ENCODE results near the gene MYL11.

MYL11 gene

DNA sequence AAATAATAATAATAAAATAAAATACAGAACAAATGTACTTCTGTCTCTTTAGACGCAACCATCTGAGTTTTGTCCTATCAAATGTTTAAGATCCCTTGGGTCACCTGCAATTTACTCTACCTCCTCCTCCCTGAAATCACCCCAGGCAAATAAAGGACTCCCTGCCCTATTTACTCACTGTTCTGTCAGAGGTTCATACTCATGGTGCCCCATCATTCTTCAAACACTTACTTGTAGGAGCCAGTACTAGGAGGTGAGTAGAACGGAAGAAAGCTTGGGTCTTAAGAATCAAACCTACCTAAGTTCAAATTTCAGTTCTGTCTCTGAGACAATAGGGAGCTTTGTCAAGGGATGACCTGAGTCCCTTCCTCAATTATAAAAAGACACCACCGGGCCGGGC lies 8.1 kb upstream of the MYL11 start:
- no peak overlapping the region for H2BK15ac ChIP-seq (ENCODE audit: low read depth, poor library complexity, severe bottlenecking)
- no peak overlapping the region for H2AFZ ChIP-seq (ENCODE audit: low read depth, low read length)
- no peak for DNase-seq
- no peak overlapping the region for H2BK5ac ChIP-seq (ENCODE audit: low read depth, low read length, poor library complexity, severe bottlenecking)
- no peak overlapping the region for H3K4ac ChIP-seq (ENCODE audit: low read depth in 1 of 2, low read length in 2 of 2)
- H3K18ac ChIP-seq (ENCODE audit: low read depth in 1 of 2, low read length in 2 of 2), result no peak overlapping the region
- no peak overlapping the region for H2BK12ac ChIP-seq (ENCODE audit: low read length in 2 of 2)
- H3K4me3 ChIP-seq (ENCODE audit: insufficient read depth in 1 of 2, low read depth in 1 of 2, low read length in 2 of 2), result peak overlapping the region in 1 of 2 experiments; percentile 98
- H2AK5ac ChIP-seq (ENCODE audit: low read length, severe bottlenecking), result no peak overlapping the region
- no peak overlapping the region for H3K9ac ChIP-seq (ENCODE audit: low read length)
- no peak overlapping the region for H4K8ac ChIP-seq (ENCODE audit: low read length)
- peaks cover 26% of the 10 kb centered on the region for H3K4me1 ChIP-seq (ENCODE audit: control insufficient read depth, insufficient read depth, low read depth, low read length)
- 97% methylated on average over 4 of the region's 4 CpGs for WGBS
- peaks cover 21 to 43% of the 10 kb centered on the region in 2 experiments for H3K36me3 ChIP-seq (ENCODE audit: control insufficient read depth in 1 of 2, insufficient read depth in 2 of 2, low read depth in 1 of 2, low read length in 2 of 2)
- H3K23ac ChIP-seq (ENCODE audit: low read length in 2 of 2), result no peak overlapping the region
- H3K14ac ChIP-seq (ENCODE audit: low read length in 2 of 2), result no peak overlapping the region
- H3K27ac ChIP-seq (ENCODE audit: low read length, poor library complexity, severe bottlenecking), result no peak overlapping the region
- no peaks in the 10 kb centered on the region for H3K27me3 ChIP-seq (ENCODE audit: control insufficient read depth in 1 of 2, insufficient read depth in 1 of 2, low read length in 2 of 2)
- peaks cover 4% of the 10 kb centered on the region for H3K79me1 ChIP-seq (replicated peaks; ENCODE audit: low read length, poor library complexity, severe bottlenecking)
- no peak overlapping the region for H2BK120ac ChIP-seq (ENCODE audit: low read depth, low read length)
- H4K91ac ChIP-seq (ENCODE audit: low read length), result no peak overlapping the region
- no peaks in the 10 kb centered on the region for H3K9me3 ChIP-seq (ENCODE audit: control insufficient read depth, low read length)
- no peak overlapping the region for H3K4me2 ChIP-seq (ENCODE audit: low read length, poor library complexity, severe bottlenecking)

DNA sequence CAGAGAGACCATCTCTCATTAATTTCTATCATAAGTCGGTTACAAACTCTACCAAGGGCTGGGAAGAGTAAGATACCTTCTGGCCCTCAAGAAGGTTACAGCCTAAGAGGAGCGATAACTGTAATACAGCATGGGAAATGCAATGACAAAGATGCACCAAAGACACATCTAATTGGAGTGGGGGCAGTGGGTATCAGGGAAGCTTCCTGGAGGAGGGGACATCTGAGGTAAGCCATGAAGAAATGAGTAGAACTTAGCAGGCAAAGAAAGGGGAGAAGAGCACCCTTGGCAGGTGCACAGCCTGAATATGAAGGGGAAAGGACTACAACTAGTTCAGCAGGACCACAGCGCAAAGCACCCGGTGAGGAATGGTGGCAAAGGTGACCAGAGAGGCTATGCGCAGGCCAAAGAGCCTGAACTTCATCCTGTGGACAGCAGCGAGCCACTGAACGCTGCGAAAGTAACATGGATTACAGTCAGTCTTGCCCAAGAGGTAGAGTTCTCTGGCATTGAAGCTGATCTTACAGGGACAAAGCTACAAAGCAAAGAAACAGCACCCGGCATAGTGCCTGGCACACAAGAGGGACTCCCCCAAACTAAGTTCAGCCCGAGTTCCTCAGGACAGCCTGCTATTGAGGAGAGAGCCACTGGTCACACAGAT lies 7.1 kb upstream of the MYL11 start:
- Histone ChIP-seq H3K9me3 (ENCODE audit: control insufficient read depth, low read length) (no peaks in the 10 kb centered on the region), H2BK120ac (ENCODE audit: low read depth, low read length) (no peak overlapping the region), H4K91ac (ENCODE audit: low read length) (no peak overlapping the region), H3K18ac (ENCODE audit: low read depth in 1 of 2, low read length in 2 of 2) (no peak overlapping the region), H3K27me3 (ENCODE audit: control insufficient read depth in 1 of 2, insufficient read depth in 1 of 2, low read length in 2 of 2) (no peaks in the 10 kb centered on the region), H3K23ac (ENCODE audit: low read length in 2 of 2) (peak overlapping the region in 1 of 2 experiments; percentile 37), H2AK5ac (ENCODE audit: low read length, severe bottlenecking) (no peak overlapping the region), H3K27ac (ENCODE audit: low read length, poor library complexity, severe bottlenecking) (no peak overlapping the region), H3K79me1 (replicated peaks; ENCODE audit: low read length, poor library complexity, severe bottlenecking) (peaks cover 4% of the 10 kb centered on the region), H2BK15ac (ENCODE audit: low read depth, poor library complexity, severe bottlenecking) (no peak overlapping the region), H2BK12ac (ENCODE audit: low read length in 2 of 2) (no peak overlapping the region), H3K14ac (ENCODE audit: low read length in 2 of 2) (no peak overlapping the region), H3K4ac (ENCODE audit: low read depth in 1 of 2, low read length in 2 of 2) (no peak overlapping the region), H3K4me2 (ENCODE audit: low read length, poor library complexity, severe bottlenecking) (peak overlapping the region; percentile 93), H3K4me1 (ENCODE audit: control insufficient read depth, insufficient read depth, low read depth, low read length) (peaks cover 26% of the 10 kb centered on the region), H2BK5ac (ENCODE audit: low read depth, low read length, poor library complexity, severe bottlenecking) (no peak overlapping the region), H3K9ac (ENCODE audit: low read length) (peak overlapping the region; percentile 89), H3K4me3 (ENCODE audit: insufficient read depth in 1 of 2, low read depth in 1 of 2, low read length in 2 of 2) (peak overlapping the region in 1 of 2 experiments; percentile 98), H4K8ac (ENCODE audit: low read length) (no peak overlapping the region), H3K36me3 (ENCODE audit: control insufficient read depth in 1 of 2, insufficient read depth in 2 of 2, low read depth in 1 of 2, low read length in 2 of 2) (peaks cover 21 to 39% of the 10 kb centered on the region in 2 experiments), H2AFZ (ENCODE audit: low read depth, low read length) (no peak overlapping the region)
- DNase-seq, result no peak
- WGBS, result 94% methylated on average over 10 of the region's 10 CpGs

DNA sequence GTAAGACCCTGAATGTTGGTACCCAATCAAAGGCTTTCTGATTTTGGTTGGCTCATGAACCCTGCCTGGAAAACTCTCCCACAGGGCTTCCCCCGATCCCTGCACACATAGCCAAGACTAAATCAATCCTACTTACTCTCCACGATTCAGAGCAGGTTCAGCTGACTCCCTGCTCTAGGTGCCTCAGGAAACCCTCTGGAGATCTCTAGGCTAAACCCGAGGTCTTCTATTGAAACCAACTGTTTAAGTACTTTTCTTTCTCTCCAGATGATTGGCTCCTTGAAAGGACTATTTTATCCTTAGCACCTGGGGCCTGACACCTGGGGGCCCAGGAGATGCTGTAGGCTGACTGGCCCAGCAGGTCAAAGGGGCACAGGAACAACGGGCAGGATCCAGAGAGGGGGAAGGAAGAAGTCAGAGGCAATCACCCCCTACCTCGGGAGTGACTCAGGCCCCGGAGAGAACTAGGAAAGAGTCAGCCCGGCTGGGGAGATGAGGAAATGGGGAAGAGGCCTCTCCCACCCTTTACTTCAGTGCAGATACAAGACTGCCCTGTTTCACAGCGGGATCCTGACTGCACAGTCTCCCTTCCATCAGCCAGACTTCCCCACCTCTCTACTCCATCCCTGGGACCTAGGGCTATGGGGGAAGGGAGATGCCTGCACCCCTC lies 6.3 kb upstream of the MYL11 start:
- Histone ChIP-seq H3K18ac (ENCODE audit: low read depth in 1 of 2, low read length in 2 of 2) (no peak overlapping the region), H3K36me3 (ENCODE audit: control insufficient read depth in 1 of 2, insufficient read depth in 2 of 2, low read depth in 1 of 2, low read length in 2 of 2) (peaks cover 20 to 32% of the 10 kb centered on the region in 2 experiments), H3K4me3 (ENCODE audit: insufficient read depth in 1 of 2, low read depth in 1 of 2, low read length in 2 of 2) (peak overlapping the region; percentile 71 to 98), H3K14ac (ENCODE audit: low read length in 2 of 2) (peak overlapping the region in 1 of 2 experiments; percentile 78), H4K91ac (ENCODE audit: low read length) (no peak overlapping the region), H2BK12ac (ENCODE audit: low read length in 2 of 2) (peak overlapping the region in 1 of 2 experiments; percentile 19), H3K9ac (ENCODE audit: low read length) (peak overlapping the region; percentile 89), H2AK5ac (ENCODE audit: low read length, severe bottlenecking) (peak overlapping the region; percentile 62), H2BK5ac (ENCODE audit: low read depth, low read length, poor library complexity, severe bottlenecking) (peak overlapping the region; percentile 21), H3K23ac (ENCODE audit: low read length in 2 of 2) (peak overlapping the region in 1 of 2 experiments; percentile 79), H2AFZ (ENCODE audit: low read depth, low read length) (no peak overlapping the region), H3K4me2 (ENCODE audit: low read length, poor library complexity, severe bottlenecking) (peak overlapping the region; percentile 93), H3K4ac (ENCODE audit: low read depth in 1 of 2, low read length in 2 of 2) (peak overlapping the region in 1 of 2 experiments; percentile 45), H3K9me3 (ENCODE audit: control insufficient read depth, low read length) (no peaks in the 10 kb centered on the region), H3K27ac (ENCODE audit: low read length, poor library complexity, severe bottlenecking) (peak overlapping the region; percentile 79), H3K27me3 (ENCODE audit: control insufficient read depth in 1 of 2, insufficient read depth in 1 of 2, low read length in 2 of 2) (no peaks in the 10 kb centered on the region), H3K4me1 (ENCODE audit: control insufficient read depth, insufficient read depth, low read depth, low read length) (peaks cover 25% of the 10 kb centered on the region), H2BK120ac (ENCODE audit: low read depth, low read length) (no peak overlapping the region), H3K79me1 (replicated peaks; ENCODE audit: low read length, poor library complexity, severe bottlenecking) (peaks cover 2% of the 10 kb centered on the region), H2BK15ac (ENCODE audit: low read depth, poor library complexity, severe bottlenecking) (no peak overlapping the region), H4K8ac (ENCODE audit: low read length) (no peak overlapping the region)
- WGBS, result 33% methylated on average over 5 of the region's 8 CpGs
- DNase-seq, result peak; percentile 72

- no peak overlapping the region for H2AFZ ChIP-seq (ENCODE audit: low read depth, low read length)
- H3K14ac ChIP-seq (ENCODE audit: low read length in 2 of 2), result peak overlapping the region in 1 of 2 experiments; percentile 78
- H3K36me3 ChIP-seq (ENCODE audit: control insufficient read depth in 1 of 2, insufficient read depth in 2 of 2, low read depth in 1 of 2, low read length in 2 of 2), result peaks cover 18 to 27% of the 10 kb centered on the region in 2 experiments
- peaks cover 2% of the 10 kb centered on the region for H3K79me1 ChIP-seq (replicated peaks; ENCODE audit: low read length, poor library complexity, severe bottlenecking)
- H2BK120ac ChIP-seq (ENCODE audit: low read depth, low read length), result no peak overlapping the region
- H3K23ac ChIP-seq (ENCODE audit: low read length in 2 of 2), result peak overlapping the region in 1 of 2 experiments; percentile 79
- H3K4me3 ChIP-seq (ENCODE audit: insufficient read depth in 1 of 2, low read depth in 1 of 2, low read length in 2 of 2), result peak overlapping the region; percentile 71 to 98
- H2BK5ac ChIP-seq (ENCODE audit: low read depth, low read length, poor library complexity, severe bottlenecking), result peak overlapping the region; percentile 21
- H3K9me3 ChIP-seq (ENCODE audit: control insufficient read depth, low read length), result no peaks in the 10 kb centered on the region
- WGBS, result 47% methylated on average over 4 of the region's 4 CpGs
- H3K4ac ChIP-seq (ENCODE audit: low read depth in 1 of 2, low read length in 2 of 2), result peak overlapping the region in 1 of 2 experiments; percentile 45
- peak overlapping the region; percentile 12 to 53 for H3K18ac ChIP-seq (ENCODE audit: low read depth in 1 of 2, low read length in 2 of 2)
- no peak overlapping the region for H2BK15ac ChIP-seq (ENCODE audit: low read depth, poor library complexity, severe bottlenecking)
- H3K9ac ChIP-seq (ENCODE audit: low read length), result peak overlapping the region; percentile 89
- no peak overlapping the region for H4K91ac ChIP-seq (ENCODE audit: low read length)
- no peak overlapping the region for H4K8ac ChIP-seq (ENCODE audit: low read length)
- peak overlapping the region; percentile 45 for H2AK5ac ChIP-seq (ENCODE audit: low read length, severe bottlenecking)
- no peak for DNase-seq
- peak overlapping the region; percentile 79 for H3K27ac ChIP-seq (ENCODE audit: low read length, poor library complexity, severe bottlenecking)
- H3K4me1 ChIP-seq (ENCODE audit: control insufficient read depth, insufficient read depth, low read depth, low read length), result peaks cover 25% of the 10 kb centered on the region
- peak overlapping the region in 1 of 2 experiments; percentile 19 for H2BK12ac ChIP-seq (ENCODE audit: low read length in 2 of 2)
- no peaks in the 10 kb centered on the region for H3K27me3 ChIP-seq (ENCODE audit: control insufficient read depth in 1 of 2, insufficient read depth in 1 of 2, low read length in 2 of 2)
- H3K4me2 ChIP-seq (ENCODE audit: low read length, poor library complexity, severe bottlenecking), result peak overlapping the region; percentile 93
Measured at GRCh38 chr16:30368792-30369090, 5.9 kb upstream of the MYL11 start.
